HEK293T (cell line): ENCODE measurements around the gene FCN1.

Source experiments
- CTCF ChIA-PET: fragments of 350-600 bp; formaldehyde crosslinking; extraction: SDS; loops from one replicate; lab custom pipeline; 2021; ENCODE audit warnings: antibody characterized with exemption, inconsistent platforms; lab: Yijun Ruan, JAX
- POLR2A ChIA-PET: fragments of 350-600 bp; formaldehyde crosslinking; extraction: SDS; loops from one replicate; lab custom pipeline; 2020; ENCODE audit warnings: antibody characterized with exemption, inconsistent platforms; lab: Yijun Ruan, JAX
- DNase-seq: peaks from one replicate; pipeline ENCODE4 v3.0.0; 2012; ENCODE audit warnings: mixed read lengths; ENCODE audit errors: extremely low spot score
- ARNT ChIP-seq: fragments of 450-650 bp; IDR thresholded peaks from 2 replicates; pipeline ENCODE4 v1.6.1; 2017; ENCODE audit warnings: mild to moderate bottlenecking
- BHLHE40 ChIP-seq: fragments of 450-650 bp; IDR thresholded peaks from 2 replicates; pipeline ENCODE4 v1.6.1; 2016; ENCODE audit warnings: mild to moderate bottlenecking, moderate library complexity, borderline replicate concordance
- CTBP1 ChIP-seq: fragments of 450-650 bp; IDR thresholded peaks from 2 replicates; pipeline ENCODE4 v1.6.1; 2016; ENCODE audit warnings: borderline replicate concordance
- ELF4 ChIP-seq: fragments of 450-650 bp; IDR thresholded peaks from 2 replicates; pipeline ENCODE4 v1.6.1; 2017; ENCODE audit warnings: antibody characterized with exemption
- FOXA1 ChIP-seq: fragments of 450-650 bp; IDR thresholded peaks from 2 replicates; pipeline ENCODE4 v1.6.1; 2016; ENCODE audit warnings: mild to moderate bottlenecking
- FOXK2 ChIP-seq: fragments of 450-650 bp; IDR thresholded peaks from 2 replicates; pipeline ENCODE4 v1.6.1; 2016; ENCODE audit warnings: mild to moderate bottlenecking
- FOXM1 ChIP-seq: fragments of 450-650 bp; IDR thresholded peaks from 2 replicates; pipeline ENCODE4 v1.6.1; 2017; ENCODE audit warnings: mild to moderate bottlenecking, borderline replicate concordance
- HDGF ChIP-seq: fragments of 450-650 bp; IDR thresholded peaks from 2 replicates; pipeline ENCODE4 v1.6.1; 2017; ENCODE audit warnings: antibody characterized with exemption, borderline replicate concordance
- L3MBTL2 ChIP-seq: fragments of 450-650 bp; conservative IDR thresholded peaks from 2 replicates; pipeline ENCODE4 v1.6.1; 2016; ENCODE audit warnings: mild to moderate bottlenecking
- LEF1 ChIP-seq: fragments of 450-650 bp; IDR thresholded peaks from 2 replicates; pipeline ENCODE4 v1.6.1; 2017; ENCODE audit warnings: mild to moderate bottlenecking, borderline replicate concordance
- NFRKB ChIP-seq: fragments of 450-650 bp; IDR thresholded peaks from 2 replicates; pipeline ENCODE4 v1.6.1; 2016; ENCODE audit warnings: mild to moderate bottlenecking, moderate library complexity
- SP1 ChIP-seq: fragments of 450-650 bp; IDR thresholded peaks from 2 replicates; pipeline ENCODE4 v1.6.1; 2017
- SUZ12 ChIP-seq: fragments of 450-650 bp; IDR thresholded peaks from 2 replicates; pipeline ENCODE4 v1.6.1; 2016; ENCODE audit warnings: mild to moderate bottlenecking
- TARDBP ChIP-seq: fragments of 450-650 bp; IDR thresholded peaks from 2 replicates; pipeline ENCODE4 v1.6.1; 2016
- ZNF384 ChIP-seq: fragments of 450-650 bp; IDR thresholded peaks from 2 replicates; pipeline ENCODE4 v1.6.1; 2016
- TF ChIP-seq, protein P1 (sequence below): fragments of 450-650 bp; IDR thresholded peaks from 2 replicates; pipeline ENCODE4 v1.6.1; 2016

FCN1 gene

DNA sequence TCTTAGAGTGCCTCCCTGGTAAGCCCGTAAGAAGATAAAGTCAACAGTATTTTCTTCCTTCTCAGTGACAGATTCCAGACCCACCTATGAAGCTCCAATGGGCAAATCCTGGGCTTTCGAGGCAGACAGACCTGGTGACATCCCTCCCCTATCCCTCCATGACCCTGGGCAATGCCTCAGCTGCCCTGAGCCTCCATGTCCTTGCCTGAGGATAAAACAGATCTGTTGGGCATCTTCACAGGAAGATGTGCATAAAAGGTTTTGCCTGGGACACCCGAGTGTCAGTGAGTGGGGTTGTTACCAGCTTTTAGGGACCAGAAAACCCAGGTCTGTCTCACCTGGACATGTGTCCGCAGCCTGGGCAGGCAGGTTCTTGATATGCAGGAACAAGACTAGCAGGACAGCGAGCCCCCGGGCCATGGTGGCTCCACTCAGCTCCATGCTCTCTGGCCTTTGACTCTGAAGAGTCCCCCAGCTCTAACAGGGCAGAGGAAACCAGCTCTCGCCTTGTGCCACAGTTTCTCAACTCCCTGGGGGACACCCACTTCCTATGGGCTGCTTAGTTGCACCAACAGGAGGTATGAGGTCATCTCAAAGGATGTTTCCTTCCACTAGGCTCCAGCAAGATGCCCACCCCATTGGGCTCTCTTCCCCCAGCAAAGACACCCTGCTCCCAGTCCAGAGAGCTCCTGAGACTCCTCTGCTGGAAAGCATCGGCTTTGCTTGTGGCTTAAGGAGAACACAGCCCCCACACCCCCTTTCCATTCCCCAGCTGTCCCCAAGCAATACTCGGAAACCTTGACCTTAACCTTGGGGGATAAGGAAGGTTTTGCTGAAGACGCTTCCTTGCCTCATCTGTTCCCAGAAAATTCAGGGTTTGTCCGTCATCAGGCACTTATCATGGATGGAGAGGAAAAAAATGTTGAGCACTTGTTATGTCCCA is at the start of gene FCN1:
TSS of gene FCN1 (minus strand) at position 482 of the 943 bp plus-strand sequence. CDS start at position 441, 41 bp downstream.
- TF ChIP-seq, protein P1, sequence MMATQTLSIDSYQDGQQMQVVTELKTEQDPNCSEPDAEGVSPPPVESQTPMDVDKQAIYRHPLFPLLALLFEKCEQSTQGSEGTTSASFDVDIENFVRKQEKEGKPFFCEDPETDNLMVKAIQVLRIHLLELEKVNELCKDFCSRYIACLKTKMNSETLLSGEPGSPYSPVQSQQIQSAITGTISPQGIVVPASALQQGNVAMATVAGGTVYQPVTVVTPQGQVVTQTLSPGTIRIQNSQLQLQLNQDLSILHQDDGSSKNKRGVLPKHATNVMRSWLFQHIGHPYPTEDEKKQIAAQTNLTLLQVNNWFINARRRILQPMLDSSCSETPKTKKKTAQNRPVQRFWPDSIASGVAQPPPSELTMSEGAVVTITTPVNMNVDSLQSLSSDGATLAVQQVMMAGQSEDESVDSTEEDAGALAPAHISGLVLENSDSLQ, result no peak
- TF ChIP-seq FOXM1, result no peak
- POLR2A ChIA-PET, result no interaction called here
- CTCF ChIA-PET, result no interaction called here
- DNase-seq, result no peak

DNA sequence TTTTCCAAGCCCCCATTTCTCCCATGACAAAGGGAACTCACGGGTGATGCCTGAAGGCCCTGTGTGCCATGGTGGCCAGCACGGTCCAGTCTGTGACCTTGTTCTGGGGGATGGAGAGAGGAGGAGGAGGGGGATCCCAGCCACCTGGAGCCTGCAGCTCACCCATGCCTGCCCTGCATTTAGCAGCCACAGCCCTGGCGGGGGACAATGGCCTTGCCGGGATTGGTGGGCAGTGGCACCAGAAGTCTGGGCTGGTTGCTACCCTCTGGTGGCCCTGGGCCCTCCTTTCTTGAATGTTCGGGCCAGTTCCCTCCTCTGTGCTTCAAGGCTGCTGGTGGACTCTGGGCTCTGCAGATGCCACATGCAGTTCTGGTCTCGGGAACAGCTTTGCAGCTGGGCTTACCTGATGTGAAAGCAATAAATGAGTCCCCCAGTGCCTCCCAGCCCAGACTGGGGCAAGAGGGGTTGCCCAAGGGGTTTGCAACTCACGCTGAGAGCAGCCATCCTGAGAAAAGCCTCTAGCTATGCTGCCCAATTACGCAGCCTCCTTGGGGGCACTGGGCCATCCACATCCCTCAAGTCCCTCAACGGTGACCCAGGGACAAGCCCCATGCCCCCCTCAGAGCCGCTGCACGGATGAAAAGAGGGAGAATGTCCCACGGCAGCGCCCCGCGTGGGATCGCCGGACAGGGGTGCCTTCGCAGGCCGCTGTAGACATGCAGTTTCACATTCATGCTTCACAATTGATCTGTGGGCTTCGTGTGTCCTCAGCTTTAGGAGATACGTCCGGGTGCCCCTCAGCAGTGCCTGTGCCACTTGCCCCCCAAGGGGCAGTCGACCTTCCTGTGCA is 49.2 kb upstream of the FCN1 start:
- DNase-seq, result no peak
- ChIA-PET CTCF (no interaction called here), POLR2A (no interaction called here)

DNA sequence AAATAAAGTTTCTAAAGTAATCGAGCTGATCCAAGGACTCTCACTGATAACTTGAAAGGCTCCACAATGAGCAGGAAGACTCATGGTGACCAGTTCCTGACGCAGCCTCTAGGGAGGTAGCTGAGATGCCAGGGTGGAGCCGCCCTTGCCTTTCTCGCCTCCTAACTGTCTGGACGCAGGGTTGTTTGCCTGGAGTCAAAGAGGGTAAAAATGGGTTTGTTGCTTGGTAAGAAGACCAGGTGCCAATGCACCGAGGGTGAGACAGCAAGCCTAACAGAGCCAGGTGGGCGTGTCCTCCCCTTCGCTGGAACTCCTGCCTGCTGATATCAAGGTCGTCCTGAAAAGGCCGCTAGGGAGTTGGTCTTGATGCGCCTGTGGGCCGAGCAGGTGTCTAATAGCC is 48.6 kb upstream of the FCN1 start:
- DNase-seq, result no peak
- TF ChIP-seq TARDBP (no peak), FOXM1 (no peak), SP1 (no peak), FOXA1 (no peak), FOXK2 (no peak), ARNT (no peak), ELF4 (no peak), HDGF (no peak), CTBP1 (no peak), LEF1 (no peak), BHLHE40 (no peak), SUZ12 (no peak), ZNF384 (no peak), NFRKB (no peak), L3MBTL2 (no peak)
- TF ChIP-seq, protein P1, result no peak
- ChIA-PET CTCF (no interaction called here), POLR2A (no interaction called here)

More for the DNA sequence above, 49.2 kb upstream of the FCN1 start:
- TF ChIP-seq, protein P1, result no peak
- TF ChIP-seq CTBP1, result no peak
- TF ChIP-seq FOXK2, result no peak
- no peak for TF ChIP-seq ZNF384
- no peak for TF ChIP-seq LEF1
- no peak for TF ChIP-seq SUZ12
- TF ChIP-seq HDGF, result no peak
- TF ChIP-seq TARDBP, result no peak
- TF ChIP-seq FOXA1, result no peak
- TF ChIP-seq ARNT, result no peak
- no peak for TF ChIP-seq BHLHE40
- TF ChIP-seq L3MBTL2, result no peak
- TF ChIP-seq FOXM1, result no peak
- TF ChIP-seq SP1, result no peak

DNA sequence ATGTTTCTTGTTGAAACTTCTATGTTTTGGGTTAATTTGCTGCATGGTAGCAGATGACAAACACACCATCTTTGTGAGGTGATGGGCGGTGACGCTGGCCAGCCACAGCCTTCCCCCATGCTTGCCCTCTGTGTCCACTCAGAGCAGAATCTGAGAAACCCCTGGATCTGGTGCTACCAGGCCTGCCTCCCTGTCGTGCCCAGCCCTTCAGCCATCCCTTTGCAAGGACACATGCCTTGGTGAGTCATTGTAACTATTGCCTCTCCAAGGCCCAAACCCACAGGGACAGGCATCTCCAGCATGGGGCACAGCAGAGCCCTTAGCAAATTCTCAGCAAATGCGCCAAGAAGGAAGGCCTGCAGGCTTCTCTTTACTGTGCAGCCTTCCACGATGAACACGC is 48.1 kb upstream of the FCN1 start:
- ChIA-PET POLR2A (no interaction called here), CTCF (no interaction called here)
- no peak for DNase-seq
- TF ChIP-seq SP1 (no peak), LEF1 (no peak), CTBP1 (no peak)
- TF ChIP-seq, protein P1, result no peak

DNA sequence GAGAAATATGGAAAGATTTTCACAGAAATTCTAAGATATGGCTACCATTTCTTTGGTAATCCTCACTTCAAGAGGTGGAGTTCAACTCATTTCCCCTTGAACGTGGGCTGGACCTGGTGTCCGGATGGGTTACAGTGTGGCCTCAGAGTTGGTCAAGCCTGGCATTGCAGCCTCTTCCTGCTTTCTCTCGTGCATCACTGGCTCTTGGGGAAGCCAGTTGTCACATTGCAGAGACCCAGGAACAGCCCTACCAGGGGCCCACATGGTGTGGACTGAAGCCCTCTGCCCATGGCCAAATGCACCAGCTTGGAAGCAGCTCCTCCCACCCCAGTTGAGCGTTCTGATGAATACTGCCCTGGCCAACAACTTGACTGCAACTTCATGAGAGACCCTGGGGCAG is 47.7 kb upstream of the FCN1 start:
- ChIA-PET CTCF (no interaction called here), POLR2A (no interaction called here)
- DNase-seq, result no peak
- TF ChIP-seq BHLHE40 (no peak), HDGF (no peak), FOXA1 (no peak), FOXK2 (no peak), ARNT (no peak), ZNF384 (no peak), SUZ12 (no peak), TARDBP (no peak), FOXM1 (no peak)
- TF ChIP-seq, protein P1, result no peak
